HEK293T (cell line): Measurements from ENCODE around the gene TIMM44.

Source experiments
- BHLHE40 ChIP-seq: fragments of 450-650 bp; IDR thresholded peaks from 2 replicates; pipeline ENCODE4 v1.6.1; 2016; ENCODE audit warnings: mild to moderate bottlenecking, moderate library complexity, borderline replicate concordance
- CTBP1 ChIP-seq: fragments of 450-650 bp; IDR thresholded peaks from 2 replicates; pipeline ENCODE4 v1.6.1; 2016; ENCODE audit warnings: borderline replicate concordance
- ELF4 ChIP-seq: fragments of 450-650 bp; IDR thresholded peaks from 2 replicates; pipeline ENCODE4 v1.6.1; 2017; ENCODE audit warnings: antibody characterized with exemption
- FOXA1 ChIP-seq: fragments of 450-650 bp; IDR thresholded peaks from 2 replicates; pipeline ENCODE4 v1.6.1; 2016; ENCODE audit warnings: mild to moderate bottlenecking
- FOXM1 ChIP-seq: fragments of 450-650 bp; IDR thresholded peaks from 2 replicates; pipeline ENCODE4 v1.6.1; 2017; ENCODE audit warnings: mild to moderate bottlenecking, borderline replicate concordance
- HDGF ChIP-seq: fragments of 450-650 bp; IDR thresholded peaks from 2 replicates; pipeline ENCODE4 v1.6.1; 2017; ENCODE audit warnings: antibody characterized with exemption, borderline replicate concordance
- SP1 ChIP-seq: fragments of 450-650 bp; IDR thresholded peaks from 2 replicates; pipeline ENCODE4 v1.6.1; 2017
- SUZ12 ChIP-seq: fragments of 450-650 bp; IDR thresholded peaks from 2 replicates; pipeline ENCODE4 v1.6.1; 2016; ENCODE audit warnings: mild to moderate bottlenecking
- TARDBP ChIP-seq: fragments of 450-650 bp; IDR thresholded peaks from 2 replicates; pipeline ENCODE4 v1.6.1; 2016
- TF ChIP-seq, protein P1 (sequence below): fragments of 450-650 bp; IDR thresholded peaks from 2 replicates; pipeline ENCODE4 v1.6.1; 2016

DNA sequence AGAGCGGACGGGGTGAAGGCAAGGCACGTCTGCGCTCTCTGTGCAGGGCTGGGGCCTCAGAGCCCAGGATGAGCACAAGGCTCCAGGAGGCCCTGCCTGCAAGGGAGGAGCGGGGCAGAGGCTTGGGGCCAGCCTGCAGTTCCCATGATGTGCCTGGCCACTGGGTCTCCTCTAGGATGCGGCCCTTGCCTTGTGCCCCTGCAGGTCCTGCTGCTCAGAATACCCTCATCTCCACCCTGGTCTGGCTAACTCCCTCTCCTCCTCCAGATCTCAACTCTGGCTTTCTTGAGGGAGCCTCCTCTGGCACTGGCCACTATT, 34.2 kb upstream of the TIMM44 start:
- TF ChIP-seq HDGF (no peak), SUZ12 (no peak), ELF4 (no peak), SP1 (no peak), FOXA1 (no peak), BHLHE40 (no peak), CTBP1 (no peak), FOXM1 (no peak), TARDBP (no peak)
- TF ChIP-seq, protein P1, sequence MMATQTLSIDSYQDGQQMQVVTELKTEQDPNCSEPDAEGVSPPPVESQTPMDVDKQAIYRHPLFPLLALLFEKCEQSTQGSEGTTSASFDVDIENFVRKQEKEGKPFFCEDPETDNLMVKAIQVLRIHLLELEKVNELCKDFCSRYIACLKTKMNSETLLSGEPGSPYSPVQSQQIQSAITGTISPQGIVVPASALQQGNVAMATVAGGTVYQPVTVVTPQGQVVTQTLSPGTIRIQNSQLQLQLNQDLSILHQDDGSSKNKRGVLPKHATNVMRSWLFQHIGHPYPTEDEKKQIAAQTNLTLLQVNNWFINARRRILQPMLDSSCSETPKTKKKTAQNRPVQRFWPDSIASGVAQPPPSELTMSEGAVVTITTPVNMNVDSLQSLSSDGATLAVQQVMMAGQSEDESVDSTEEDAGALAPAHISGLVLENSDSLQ: no peak
